ENCODE data around the gene MYO15A. TPM values are rescaled to one million over a fixed set of nuclear protein-coding genes. Genes with fewer than 3 reads are reported as not detected.
A peak's percentile ranks its signal among the peaks of the same experiment; 100 is the strongest.

The MYO15A gene
- total RNA-seq, 1 experiment from 2014 or later, result 3.5 TPM

DNA sequence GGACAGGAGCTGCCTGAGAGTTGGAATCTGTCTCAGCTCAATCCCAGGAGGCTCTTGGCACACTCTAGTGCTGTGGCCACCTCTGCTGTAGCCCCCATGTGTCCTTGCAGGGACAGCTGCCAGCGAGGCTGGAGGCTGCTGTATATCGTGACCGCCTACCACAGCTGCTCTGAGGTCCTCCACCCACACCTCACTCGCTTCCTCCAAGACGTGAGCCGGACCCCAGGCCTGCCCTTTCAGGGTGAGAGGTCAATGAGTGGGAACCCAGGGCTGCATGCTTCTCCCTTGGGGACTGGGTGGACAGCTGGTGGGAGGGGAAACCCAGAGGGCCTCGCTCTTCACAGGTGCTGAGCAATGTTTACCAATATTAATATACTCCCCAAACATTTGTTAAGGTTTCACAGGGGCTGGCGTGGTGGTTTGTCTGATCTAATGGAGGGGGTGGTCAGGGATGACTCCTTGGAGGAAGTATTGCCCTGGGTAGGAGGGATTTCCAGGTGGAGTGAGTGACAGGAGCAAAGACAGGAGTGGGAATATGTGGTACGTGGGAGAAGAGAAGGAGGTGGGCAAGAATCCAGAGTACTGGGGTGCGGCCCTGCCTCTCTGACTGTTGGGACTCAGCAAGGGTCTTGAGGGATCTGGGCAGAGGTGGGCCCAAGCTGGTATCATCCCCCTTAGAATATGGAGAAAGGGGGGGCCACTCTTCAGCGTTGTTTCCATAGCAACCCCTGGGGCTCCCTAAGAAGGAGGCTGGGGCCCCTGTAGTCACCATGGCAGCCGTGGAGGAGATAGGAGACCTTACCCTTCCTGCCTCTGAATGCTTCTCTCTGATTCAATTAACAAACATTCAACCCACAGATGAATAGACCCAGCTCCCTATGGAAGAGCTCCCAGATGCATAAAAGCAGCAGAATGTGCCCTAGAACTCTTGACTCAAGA, 52.9 kb downstream of the MYO15A start:
- Histone ChIP-seq H3K4me2 (no peak overlapping the region), H3K36me3 (ENCODE audit: low read depth) (no peaks in the 10 kb centered on the region), H3K27me3 (ENCODE audit: insufficient read depth, low read depth) (no peaks in the 10 kb centered on the region), H3K4me3 (no peak overlapping the region), H3F3A (ENCODE audit: insufficient read depth, low read depth) (peaks cover 16% of the 10 kb centered on the region; the same call in 1 of the 2 replicates), H3K27ac (no peak overlapping the region), H3K9me2 (ENCODE audit: insufficient read depth) (no peaks in the 10 kb centered on the region), H3K9me3 (ENCODE audit: insufficient read depth, low read depth) (no peaks in the 10 kb centered on the region), H3K79me2 (ENCODE audit: low read depth) (no peaks in the 10 kb centered on the region), H2AFZ (no peak overlapping the region), H4K20me1 (ENCODE audit: insufficient read depth) (no peaks in the 10 kb centered on the region), H3K4me1 (replicated peaks; ENCODE audit: insufficient read depth) (0 out of 2 replicates have a peak, but pooled peaks cover 5% of the 10 kb centered on the region)
- no TSS peak for BruUV-seq (replicated peaks)
- DNase-seq, result no peak
- ChIA-PET CTCF (no interaction called here), POLR2A (ENCODE audit: unreplicated experiment) (no interaction called here)
- TF ChIP-seq CTCF (conservative IDR thresholded peaks at IDR 0.05) (no peak), EZH2 (IDR thresholded peaks at IDR 0.05; ENCODE audit: low read depth) (no peak)
- intact Hi-C loops (cut with micrococcal nuclease; ENCODE audit: unreplicated experiment), result no loop called here

DNA sequence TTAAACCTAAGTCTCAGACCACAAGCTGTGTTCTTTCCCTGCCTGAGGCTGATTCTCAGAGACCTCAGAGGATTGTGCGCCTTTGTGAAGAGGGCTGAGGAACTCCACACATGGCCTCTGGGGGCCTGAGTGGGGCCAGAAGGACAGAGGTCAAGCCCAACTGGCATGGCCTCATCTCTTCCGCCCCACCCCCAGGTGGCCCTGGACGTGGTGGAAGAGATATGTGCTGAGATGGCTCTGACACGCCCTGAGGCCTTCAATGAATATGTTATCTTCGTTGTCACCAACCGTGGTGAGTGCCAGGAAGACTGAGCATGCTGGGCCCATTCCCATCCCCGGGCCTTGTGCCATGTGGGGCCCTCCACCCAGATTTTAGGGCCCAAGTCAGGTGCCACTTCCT, 55.0 kb downstream of the MYO15A start:
- POLR2A ChIA-PET (ENCODE audit: unreplicated experiment), result no interaction called here
- TF ChIP-seq CTCF (conservative IDR thresholded peaks at IDR 0.05), result no peak
- TF ChIP-seq EZH2 (IDR thresholded peaks at IDR 0.05; ENCODE audit: low read depth), result no peak
- Histone ChIP-seq H4K20me1 (ENCODE audit: insufficient read depth) (no peaks in the 10 kb centered on the region), H3K9me3 (ENCODE audit: insufficient read depth, low read depth) (no peaks in the 10 kb centered on the region), H3K9me2 (ENCODE audit: insufficient read depth) (no peaks in the 10 kb centered on the region), H2AFZ (no peak overlapping the region), H3K36me3 (ENCODE audit: low read depth) (no peaks in the 10 kb centered on the region), H3K4me2 (no peak overlapping the region), H3K79me2 (ENCODE audit: low read depth) (no peaks in the 10 kb centered on the region), H3K27me3 (ENCODE audit: insufficient read depth, low read depth) (no peaks in the 10 kb centered on the region), H3K4me3 (no peak overlapping the region), H3K4me1 (replicated peaks; ENCODE audit: insufficient read depth) (0 out of 2 replicates have a peak, but pooled peaks cover 2% of the 10 kb centered on the region), H3K27ac (no peak overlapping the region), H3F3A (ENCODE audit: insufficient read depth, low read depth) (peaks cover 6% of the 10 kb centered on the region; the same call in 1 of the 2 replicates)
- intact Hi-C loops (cut with micrococcal nuclease; ENCODE audit: unreplicated experiment), result no loop called here
- DNase-seq, result no peak
- CTCF ChIA-PET, result interaction anchor here (0.7 kb wide), 1 partner anchor 994 kb away, joined by 3 read pairs; no protein-coding TSS in a partner anchor
- BruUV-seq (replicated peaks), result no TSS peak

- POLR2A ChIA-PET (ENCODE audit: unreplicated experiment), result no interaction called here
- no peaks in the 10 kb centered on the region for H3K36me3 ChIP-seq (ENCODE audit: low read depth)
- intact Hi-C loops (cut with micrococcal nuclease; ENCODE audit: unreplicated experiment), result no loop called here
Measured at GRCh38 chr17:18166894-18167293, 58.3 kb downstream of the MYO15A start.

More at GRCh38 chr17:18166894-18167293, 58.3 kb downstream of the MYO15A start:
- Histone ChIP-seq H3K9me2 (ENCODE audit: insufficient read depth) (no peaks in the 10 kb centered on the region), H3K27me3 (ENCODE audit: insufficient read depth, low read depth) (no peaks in the 10 kb centered on the region), H3K4me3 (no peak overlapping the region), H3K27ac (no peak overlapping the region), H4K20me1 (ENCODE audit: insufficient read depth) (no peaks in the 10 kb centered on the region), H3K79me2 (ENCODE audit: low read depth) (no peaks in the 10 kb centered on the region), H3K9me3 (ENCODE audit: insufficient read depth, low read depth) (no peaks in the 10 kb centered on the region), H2AFZ (no peak overlapping the region), H3F3A (ENCODE audit: insufficient read depth, low read depth) (no peaks in the 10 kb centered on the region), H3K4me1 (replicated peaks; ENCODE audit: insufficient read depth) (no peaks in the 10 kb centered on the region), H3K4me2 (no peak overlapping the region)
- BruUV-seq (replicated peaks), result no TSS peak
- DNase-seq, result peak in 1 of 2 experiments; percentile 42
- CTCF ChIA-PET, result no interaction called here
- TF ChIP-seq EZH2 (IDR thresholded peaks at IDR 0.05; ENCODE audit: low read depth), result no peak
- TF ChIP-seq CTCF (conservative IDR thresholded peaks at IDR 0.05), result peak; percentile 36; the same call in 1 of the 2 replicates

All from PC-9 (cell line).